Mucosa of rectum (tissue), 2 donors: ENCODE data around the gene IZUMO1.
"Not testable (repeated sequence)": the region's sequence is repeated elsewhere in the genome, so short reads cannot be mapped to it uniquely, and the experiment has no call there.

Source experiments
- H3K27ac ChIP-seq, 2 donors: one replicate each; pipeline ENCODE4 v1.7.0; 2013; ENCODE audit warnings: inconsistent platforms in 2 of 2, low read depth in 2 of 2, low read length in 2 of 2
- H3K27me3 ChIP-seq, 2 donors: one replicate each; pipeline ENCODE4 v1.7.0; 2013; ENCODE audit warnings: low read length in 2 of 2; ENCODE audit not compliant: control insufficient read depth in 2 of 2, insufficient read depth in 2 of 2
- H3K36me3 ChIP-seq, 2 donors: one replicate each; pipeline ENCODE4 v1.7.0; 2013; ENCODE audit warnings: low read length in 2 of 2; ENCODE audit not compliant: control insufficient read depth in 2 of 2, insufficient read depth in 2 of 2
- H3K4me1 ChIP-seq, 2 donors: one replicate each; pipeline ENCODE4 v1.7.0; 2013; ENCODE audit warnings: low read length in 2 of 2, mild to moderate bottlenecking in 1 of 2; ENCODE audit not compliant: control insufficient read depth in 2 of 2, insufficient read depth in 2 of 2
- H3K4me3 ChIP-seq, 2 donors: one replicate each; pipeline ENCODE4 v1.7.0; 2013; ENCODE audit warnings: low read length in 2 of 2
- H3K9ac ChIP-seq, 2 donors: one replicate each; pipeline ENCODE4 v1.7.0; 2013; ENCODE audit warnings: low read length in 2 of 2, low read depth in 1 of 2, mild to moderate bottlenecking in 1 of 2
- H3K9me3 ChIP-seq, 2 donors: one replicate each; pipeline ENCODE4 v1.7.0; 2013; ENCODE audit warnings: low read length in 2 of 2; ENCODE audit not compliant: control insufficient read depth in 2 of 2
- donor health status: healthy.
- donor health status: Normal muscosa, but diverticular disease.

The IZUMO1 gene

DNA sequence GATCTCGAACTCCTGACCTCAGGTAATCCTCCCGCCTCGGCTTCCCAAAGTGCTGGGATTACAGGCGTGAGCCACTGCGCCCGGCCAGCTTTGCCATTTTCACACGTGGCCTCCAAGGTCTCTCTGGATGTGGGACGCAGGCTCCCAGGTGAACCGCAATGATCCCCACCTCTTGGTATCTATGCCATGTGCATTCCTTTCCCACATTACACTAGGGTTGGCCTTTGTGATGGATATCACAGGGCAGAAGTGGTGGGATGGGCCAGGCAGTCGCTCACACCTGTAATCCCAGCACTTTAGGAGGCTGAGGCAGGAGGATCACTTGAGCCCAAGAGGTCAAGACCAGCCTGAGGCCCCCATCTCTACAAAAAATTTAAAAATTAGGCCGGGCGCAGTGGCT lies 31.0 kb upstream of the IZUMO1 start:
- no peak overlapping the region for H3K27ac ChIP-seq

DNA sequence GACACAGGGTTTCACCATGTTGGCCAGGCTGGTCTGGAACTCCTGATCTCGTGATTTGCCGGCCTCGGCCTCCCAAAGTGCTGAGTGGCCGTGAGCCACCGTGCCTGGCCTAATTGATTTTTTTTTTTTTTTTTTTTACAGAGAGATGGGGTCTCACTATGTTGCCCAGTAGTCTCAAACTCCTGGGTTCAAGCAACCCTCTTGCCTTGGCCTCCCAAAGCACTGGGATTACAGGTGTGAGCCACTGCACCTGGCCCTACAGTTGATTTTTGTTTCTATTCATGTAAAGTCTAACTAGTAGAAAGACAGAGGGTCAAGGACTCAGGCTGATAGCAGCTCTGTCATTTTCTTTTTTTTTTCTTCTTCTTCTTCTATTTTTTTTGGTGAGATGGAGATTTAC lies 30.4 kb upstream of the IZUMO1 start:
- Histone ChIP-seq H3K27me3 (peaks cover 2 to 13% of the 10 kb centered on the region in 2 donors), H3K27ac (no peak overlapping the region), H3K4me3 (no peak overlapping the region), H3K9ac (no peak overlapping the region), H3K36me3 (no peaks in the 10 kb centered on the region), H3K4me1 (peaks cover 0 to 3% of the 10 kb centered on the region in 2 donors), H3K9me3 (no peaks in the 10 kb centered on the region)

More for the DNA sequence above, 31.0 kb upstream of the IZUMO1 start:
- Histone ChIP-seq H3K9ac (no peak overlapping the region), H3K4me3 (no peak overlapping the region), H3K27me3 (peaks cover 2 to 9% of the 10 kb centered on the region in 2 donors), H3K36me3 (no peaks in the 10 kb centered on the region), H3K9me3 (no peaks in the 10 kb centered on the region), H3K4me1 (peaks cover 0 to 3% of the 10 kb centered on the region in 2 donors)

DNA sequence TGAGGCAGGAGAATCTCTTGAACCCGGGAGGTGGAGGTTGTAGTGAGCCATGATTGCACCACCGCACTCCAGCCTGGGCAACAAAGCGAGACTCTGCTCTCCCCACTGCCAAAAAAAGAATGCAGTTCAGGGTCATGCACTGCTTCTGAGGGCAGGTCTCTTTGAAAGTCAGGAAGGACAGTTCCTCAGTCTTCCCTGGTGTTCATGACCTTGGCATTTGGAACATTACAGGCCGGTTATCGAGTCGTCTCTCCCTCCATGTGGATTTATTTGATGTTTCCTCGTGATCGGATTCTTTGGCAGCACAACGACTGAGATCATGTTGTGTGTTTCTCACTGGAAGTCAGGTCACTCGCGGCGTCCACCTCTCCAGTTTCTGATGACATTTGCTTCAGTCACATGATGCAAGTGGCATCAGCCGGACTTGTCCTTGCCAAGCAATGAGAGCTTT lies 25.8 kb upstream of the IZUMO1 start:
- H3K4me3 ChIP-seq = no peak overlapping the region
- no peaks in the 10 kb centered on the region for H3K9me3 ChIP-seq
- H3K27me3 ChIP-seq = peaks cover 3 to 24% of the 10 kb centered on the region in 2 donors
- no peaks in the 10 kb centered on the region for H3K36me3 ChIP-seq
- no peak overlapping the region for H3K9ac ChIP-seq
- H3K4me1 ChIP-seq = peaks cover 0 to 3% of the 10 kb centered on the region in 2 donors
- H3K27ac ChIP-seq = no peak overlapping the region

- no peak overlapping the region for H3K27ac ChIP-seq
- H3K9ac ChIP-seq = no peak overlapping the region
- peaks cover 3 to 24% of the 10 kb centered on the region in 2 donors for H3K27me3 ChIP-seq
- H3K4me1 ChIP-seq = no peaks in the 10 kb centered on the region
- H3K36me3 ChIP-seq = no peaks in the 10 kb centered on the region
- H3K4me3 ChIP-seq = no peak overlapping the region
- H3K9me3 ChIP-seq = no peaks in the 10 kb centered on the region
Observed at GRCh38 chr19:48770734-48771472, 24.2 kb upstream of the IZUMO1 start.

GRCh38 chr19:48770266-48770665 lies 23.6 kb upstream of the IZUMO1 start:
- no peaks in the 10 kb centered on the region for H3K36me3 ChIP-seq
- no peak overlapping the region for H3K27ac ChIP-seq
- H3K27me3 ChIP-seq = peaks cover 3 to 24% of the 10 kb centered on the region in 2 donors
- no peaks in the 10 kb centered on the region for H3K9me3 ChIP-seq
- H3K9ac ChIP-seq = no peak overlapping the region
- no peaks in the 10 kb centered on the region for H3K4me1 ChIP-seq
- H3K4me3 ChIP-seq = no peak overlapping the region

- Histone ChIP-seq H3K4me3 (no peak overlapping the region), H3K27ac (no peak overlapping the region), H3K9me3 (no peaks in the 10 kb centered on the region), H3K27me3 (peaks cover 3 to 20% of the 10 kb centered on the region in 2 donors), H3K4me1 (no peaks in the 10 kb centered on the region), H3K9ac (no peak overlapping the region), H3K36me3 (no peaks in the 10 kb centered on the region)
Observed at GRCh38 chr19:48768994-48769713, 22.4 kb upstream of the IZUMO1 start.

GRCh38 chr19:48768171-48768753 lies 21.6 kb upstream of the IZUMO1 start:
- not testable (repeated sequence) for H3K4me1 ChIP-seq, H3K4me3 ChIP-seq, H3K27ac ChIP-seq, H3K9ac ChIP-seq, H3K9me3 ChIP-seq, H3K36me3 ChIP-seq
- H3K27me3 ChIP-seq = peaks cover 3 to 20% of the 10 kb centered on the region in 2 donors

GRCh38 chr19:48765816-48766215 lies 19.1 kb upstream of the IZUMO1 start:
- not testable (repeated sequence) for H3K9me3 ChIP-seq, H3K9ac ChIP-seq, H3K27ac ChIP-seq, H3K4me1 ChIP-seq, H3K36me3 ChIP-seq, H3K4me3 ChIP-seq, H3K27me3 ChIP-seq

GRCh38 chr19:48760504-48761205 lies 13.9 kb upstream of the IZUMO1 start:
- Histone ChIP-seq H3K4me1 (no peaks in the 10 kb centered on the region), H3K27ac (no peak overlapping the region), H3K27me3 (peaks cover 0 to 3% of the 10 kb centered on the region in 2 donors), H3K9me3 (no peaks in the 10 kb centered on the region), H3K4me3 (no peak overlapping the region), H3K36me3 (no peaks in the 10 kb centered on the region), H3K9ac (no peak overlapping the region)

GRCh38 chr19:48757741-48758144 lies 11.0 kb upstream of the IZUMO1 start:
- Histone ChIP-seq H3K9ac (no peak overlapping the region), H3K27me3 (peaks cover 3 to 4% of the 10 kb centered on the region in 2 donors), H3K4me1 (peaks cover 3 to 6% of the 10 kb centered on the region in 2 donors), H3K4me3 (no peak overlapping the region), H3K9me3 (no peaks in the 10 kb centered on the region), H3K36me3 (no peaks in the 10 kb centered on the region), H3K27ac (no peak overlapping the region)
